Hypothalamus (tissue), 51 donors: ENCODE results near the gene DAP.
A peak's percentile ranks its signal among the peaks of the same experiment; 100 is the strongest.
"Not testable (repeated sequence)": the region's sequence is repeated elsewhere in the genome, so short reads cannot be mapped to it uniquely, and the experiment has no call there.

ENCODE experiments used
- DNase-seq, 51 donors: peaks; one replicate each; lab custom pipeline; 2025; lab: John Stamatoyannopoulos, UW

Gene DAP

GRCh38 chr5:10637944-10638343, 123.1 kb downstream of the DAP start:
- no peak for DNase-seq

GRCh38 chr5:10636363-10637142, 124.5 kb downstream of the DAP start:
- no peak for DNase-seq

GRCh38 chr5:10635867-10636350, 125.1 kb downstream of the DAP start:
- no peak for DNase-seq

- no peak for DNase-seq
Observed at GRCh38 chr5:10635257-10635866, 125.7 kb downstream of the DAP start.

- no peak for DNase-seq
Observed at GRCh38 chr5:10634562-10634961, 126.5 kb downstream of the DAP start.

GRCh38 chr5:10634050-10634449, 127.0 kb downstream of the DAP start:
- no peak for DNase-seq

- DNase-seq: no peak
Observed at GRCh38 chr5:10633271-10634049, 127.6 kb downstream of the DAP start.

- DNase-seq: peak in 1 of 51 donors; percentile 29
Observed at GRCh38 chr5:10632110-10632761, 128.8 kb downstream of the DAP start.

- no peak for DNase-seq
Observed at GRCh38 chr5:10631316-10631996, 129.6 kb downstream of the DAP start.

- DNase-seq: not testable (repeated sequence)
Observed at GRCh38 chr5:10630744-10631143, 130.3 kb downstream of the DAP start.

GRCh38 chr5:10630126-10630525, 130.9 kb downstream of the DAP start:
- DNase-seq: no peak

GRCh38 chr5:10629682-10630081, 131.4 kb downstream of the DAP start:
- DNase-seq: no peak
